ENCODE measurements around the gene GNPTAB.
"Not testable (repeated sequence)": the region's sequence is repeated elsewhere in the genome, so short reads cannot be mapped to it uniquely, and the experiment has no call there.

GNPTAB gene

GRCh38 chr12:101852998-101853397 is 22.2 kb upstream of the GNPTAB start:
- no peak for DNase-seq

DNA sequence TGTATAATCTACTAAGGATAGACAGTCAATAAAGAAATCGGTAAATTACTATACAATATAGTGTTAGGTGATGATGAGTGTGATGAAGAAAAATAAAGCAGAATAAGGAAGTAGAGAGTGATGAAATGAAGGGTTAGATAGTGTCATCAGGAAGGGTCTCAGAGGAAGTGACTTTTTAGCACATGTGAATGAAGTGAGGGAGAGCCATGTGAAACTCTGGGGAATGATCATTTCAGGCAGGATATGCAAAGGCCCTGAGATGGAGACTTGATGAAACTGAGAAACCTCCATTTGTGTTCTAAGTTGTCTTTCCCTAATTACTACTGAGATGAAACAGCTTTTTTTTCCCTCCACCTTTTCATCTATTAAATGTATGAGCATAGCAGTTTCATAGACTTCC is 19.4 kb upstream of the GNPTAB start:
- no peak for DNase-seq

DNA sequence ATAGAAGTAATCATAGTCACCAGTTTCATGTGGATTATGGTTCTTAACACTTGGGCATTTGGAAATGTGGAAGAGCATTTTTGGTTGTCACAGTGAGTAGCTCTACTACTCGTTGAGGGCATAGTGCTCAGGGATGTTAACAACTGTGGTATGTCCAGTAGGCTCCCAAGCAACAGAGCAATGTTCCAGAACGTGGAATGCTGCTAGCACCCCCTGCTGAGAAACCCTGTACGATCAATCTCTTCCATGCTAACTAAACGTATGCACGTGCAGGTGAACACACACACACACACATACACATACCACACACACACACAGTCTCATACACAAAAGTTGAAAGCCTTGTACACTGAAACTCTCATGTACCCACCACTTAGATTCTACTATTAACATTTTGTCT is 16.6 kb upstream of the GNPTAB start:
- DNase-seq = no peak

DNA sequence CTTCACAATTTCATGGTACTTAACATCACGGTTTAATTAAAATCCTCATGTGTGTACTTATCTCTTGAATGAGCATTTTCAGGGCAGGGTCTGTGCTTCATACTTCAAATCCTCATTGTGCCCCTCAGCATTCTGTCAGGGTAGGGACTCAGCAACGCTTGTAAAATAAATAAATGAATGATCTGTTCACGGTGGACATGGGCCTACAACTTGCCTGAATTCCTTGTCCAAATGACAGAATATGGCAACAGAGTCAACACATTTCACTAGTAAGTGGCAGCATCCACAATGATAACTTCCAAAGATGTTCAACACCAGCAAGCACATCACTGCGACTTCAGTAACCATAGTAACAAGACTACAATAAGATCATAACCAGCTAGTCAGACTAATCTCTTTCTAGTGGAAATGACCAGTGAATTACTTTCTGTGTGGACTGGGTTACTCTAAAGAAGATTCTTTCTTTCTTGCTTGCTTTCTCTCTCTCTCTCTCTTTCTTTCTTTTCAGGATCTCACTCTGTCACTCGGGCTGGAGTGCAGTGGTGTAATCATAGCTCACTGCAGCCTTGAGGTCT is 14.5 kb upstream of the GNPTAB start:
- no peak for DNase-seq

GRCh38 chr12:101841069-101841468 is 10.3 kb upstream of the GNPTAB start:
- DNase-seq = no peak

- peak; percentile 57 for DNase-seq
Observed at GRCh38 chr12:101839324-101840283, 8.8 kb upstream of the GNPTAB start.

- no peak for DNase-seq
Observed at GRCh38 chr12:101838628-101839323, 8.0 kb upstream of the GNPTAB start.

DNA sequence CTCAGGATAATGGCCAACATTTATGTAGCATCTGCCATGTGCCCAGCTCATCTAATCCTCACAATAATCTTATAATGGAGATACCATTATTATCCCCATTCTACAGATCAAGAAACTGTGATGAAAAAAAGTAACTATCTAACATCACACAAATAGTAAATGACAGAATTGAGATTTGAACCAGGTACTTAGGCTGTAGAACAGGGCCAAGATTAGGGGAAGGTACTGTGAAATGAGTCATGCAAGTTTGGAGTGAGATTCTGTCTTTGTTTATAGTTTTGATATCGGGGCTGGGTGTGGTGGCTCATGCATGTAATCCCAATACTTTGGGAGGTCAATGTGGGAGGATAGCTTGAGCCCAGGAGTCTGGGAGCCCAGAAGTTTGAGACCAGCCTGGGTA is 1.3 kb upstream of the GNPTAB start:
- no peak for DNase-seq

GRCh38 chr12:101829639-101830366 is 956 bp downstream of the GNPTAB start:
- DNase-seq = no peak

DNA sequence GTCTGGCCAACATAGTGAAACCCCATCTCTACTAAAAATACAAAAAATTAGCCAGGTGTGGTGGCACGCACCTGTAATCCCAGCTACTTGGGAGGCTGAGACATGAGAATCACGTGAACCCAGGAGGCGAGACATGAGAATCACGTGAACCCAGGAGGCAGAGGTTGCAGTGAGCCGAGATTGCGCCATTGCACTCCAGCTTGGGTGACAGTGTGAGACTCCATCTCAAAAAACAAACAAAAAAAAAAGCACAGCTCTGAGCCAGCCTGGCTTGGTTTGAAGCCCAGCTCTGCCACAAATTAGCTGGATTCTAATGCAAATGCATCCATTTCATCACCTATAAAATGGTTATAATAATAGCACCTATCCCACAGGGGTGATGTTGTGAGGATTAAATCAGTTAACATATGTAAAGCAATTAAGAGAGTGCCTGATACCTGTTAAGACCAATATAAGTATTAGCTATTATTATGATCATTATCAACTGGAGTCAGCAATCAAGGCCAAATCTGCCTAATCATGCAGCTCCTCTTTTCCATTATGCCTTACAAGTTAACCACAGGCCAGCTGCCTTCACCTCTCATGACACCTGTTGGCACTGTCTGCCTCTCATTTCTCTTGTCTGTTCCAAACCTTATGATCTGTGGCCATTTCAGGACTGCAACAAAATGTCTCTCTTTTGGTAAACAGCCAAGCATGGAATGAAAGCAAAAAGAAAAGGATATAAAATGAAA is 2.1 kb downstream of the GNPTAB start:
- no peak for DNase-seq

DNA sequence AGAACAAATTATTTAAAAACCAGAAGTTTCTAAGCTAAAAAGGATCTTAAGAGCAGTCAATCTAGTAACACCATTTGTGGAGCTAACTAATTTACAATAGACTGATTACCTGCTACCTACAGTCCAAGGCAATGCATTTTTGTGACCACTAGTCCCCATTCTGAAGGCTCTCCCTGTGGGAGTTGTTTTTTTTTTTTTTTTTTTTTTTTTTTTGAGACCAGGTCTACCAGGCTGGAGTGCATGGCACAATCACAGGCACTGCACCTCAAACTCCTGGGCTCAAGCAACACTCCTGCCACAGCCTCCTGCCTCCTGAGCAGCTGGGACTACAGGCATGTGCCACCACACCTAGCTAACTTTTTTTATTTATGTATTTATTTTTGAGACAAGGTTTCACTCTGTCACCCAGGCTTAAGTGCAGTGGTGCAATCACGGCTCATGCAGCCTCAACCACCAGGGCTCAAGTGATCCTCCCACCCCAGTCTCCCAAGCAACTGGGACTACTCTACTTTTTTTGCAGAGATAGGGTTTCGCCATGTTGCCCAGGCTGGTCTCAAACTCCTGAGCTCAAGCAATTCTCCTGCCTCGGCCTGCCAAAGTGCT is 3.9 kb downstream of the GNPTAB start:
- DNase-seq = no peak

- no peak for DNase-seq
Observed at GRCh38 chr12:101824831-101825230, 5.9 kb downstream of the GNPTAB start.

- no peak for DNase-seq
Observed at GRCh38 chr12:101823891-101824290, 6.9 kb downstream of the GNPTAB start.

DNA sequence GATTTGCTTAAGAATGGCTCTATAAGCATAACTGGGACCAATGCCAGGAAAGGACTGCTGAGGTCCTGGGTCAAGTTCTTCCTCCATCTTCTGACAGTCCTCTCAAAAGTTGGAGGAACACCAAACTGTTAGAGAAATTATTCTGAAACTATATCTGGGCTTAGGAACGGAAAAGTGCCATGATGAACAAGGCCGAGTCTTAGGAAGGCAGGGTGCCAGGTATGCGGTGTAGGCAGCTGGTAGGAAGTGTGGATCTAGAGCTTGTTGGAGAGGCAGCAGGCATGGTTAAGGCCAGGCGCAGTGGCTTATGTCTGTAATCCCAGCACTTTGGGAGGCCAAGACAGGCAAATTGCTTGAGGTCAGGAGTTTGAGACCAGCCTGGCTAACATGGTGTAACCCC is 7.7 kb downstream of the GNPTAB start:
- DNase-seq = no peak

- DNase-seq = no peak
Observed at GRCh38 chr12:101819467-101819866, 11.3 kb downstream of the GNPTAB start.

- DNase-seq = not testable (repeated sequence)
Observed at GRCh38 chr12:101818689-101819088, 12.1 kb downstream of the GNPTAB start.

DNA sequence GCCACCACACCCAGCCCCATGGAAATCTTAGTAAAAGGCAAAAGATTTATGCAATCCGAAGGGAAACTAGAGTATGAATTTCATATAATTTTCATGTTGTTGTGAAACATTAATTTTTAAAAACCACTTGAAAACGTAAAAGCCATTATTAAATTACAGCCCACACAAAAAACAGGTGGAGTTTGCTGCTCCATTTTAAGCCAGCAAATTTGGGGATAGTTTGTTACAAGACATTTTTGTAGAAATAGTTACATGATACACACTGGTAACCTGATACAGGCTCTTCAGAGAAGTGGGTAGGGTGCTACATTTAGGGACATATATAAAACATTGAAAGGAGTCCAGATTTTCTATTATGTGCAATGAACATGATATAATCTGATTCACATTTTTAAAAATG is 17.6 kb downstream of the GNPTAB start:
- DNase-seq = no peak

- not testable (repeated sequence) for DNase-seq
Observed at GRCh38 chr12:101812716-101813115, 18.0 kb downstream of the GNPTAB start.

- DNase-seq = not testable (repeated sequence)
Observed at GRCh38 chr12:101811342-101811741, 19.4 kb downstream of the GNPTAB start.

GRCh38 chr12:101809208-101809607 is 21.6 kb downstream of the GNPTAB start:
- DNase-seq = no peak

DNA sequence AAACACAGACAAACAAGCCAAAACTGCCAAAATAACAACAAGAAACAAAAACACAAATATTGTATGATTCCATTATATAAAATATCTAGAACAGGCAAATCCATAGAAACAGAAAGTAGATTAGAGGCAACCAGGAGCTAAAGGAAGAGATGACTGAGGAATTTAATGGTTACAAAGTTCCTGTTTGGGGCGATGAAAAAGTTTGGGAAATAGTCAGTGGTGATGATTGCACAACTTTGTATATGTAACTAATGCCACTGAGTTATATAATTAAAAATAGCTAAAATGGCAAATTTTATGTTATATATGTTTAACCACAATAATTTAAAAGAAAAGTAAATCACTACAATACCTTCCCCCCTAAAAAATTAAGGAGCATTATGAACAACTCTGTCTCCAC is 24.5 kb downstream of the GNPTAB start:
- no peak for DNase-seq

- DNase-seq = no peak
Observed at GRCh38 chr12:101804409-101804808, 26.4 kb downstream of the GNPTAB start.
